ENCODE data around the gene RAN.
"Not testable (repeated sequence)": the region's sequence is repeated elsewhere in the genome, so short reads cannot be mapped to it uniquely, and the experiment has no call there.

The RAN gene

DNA sequence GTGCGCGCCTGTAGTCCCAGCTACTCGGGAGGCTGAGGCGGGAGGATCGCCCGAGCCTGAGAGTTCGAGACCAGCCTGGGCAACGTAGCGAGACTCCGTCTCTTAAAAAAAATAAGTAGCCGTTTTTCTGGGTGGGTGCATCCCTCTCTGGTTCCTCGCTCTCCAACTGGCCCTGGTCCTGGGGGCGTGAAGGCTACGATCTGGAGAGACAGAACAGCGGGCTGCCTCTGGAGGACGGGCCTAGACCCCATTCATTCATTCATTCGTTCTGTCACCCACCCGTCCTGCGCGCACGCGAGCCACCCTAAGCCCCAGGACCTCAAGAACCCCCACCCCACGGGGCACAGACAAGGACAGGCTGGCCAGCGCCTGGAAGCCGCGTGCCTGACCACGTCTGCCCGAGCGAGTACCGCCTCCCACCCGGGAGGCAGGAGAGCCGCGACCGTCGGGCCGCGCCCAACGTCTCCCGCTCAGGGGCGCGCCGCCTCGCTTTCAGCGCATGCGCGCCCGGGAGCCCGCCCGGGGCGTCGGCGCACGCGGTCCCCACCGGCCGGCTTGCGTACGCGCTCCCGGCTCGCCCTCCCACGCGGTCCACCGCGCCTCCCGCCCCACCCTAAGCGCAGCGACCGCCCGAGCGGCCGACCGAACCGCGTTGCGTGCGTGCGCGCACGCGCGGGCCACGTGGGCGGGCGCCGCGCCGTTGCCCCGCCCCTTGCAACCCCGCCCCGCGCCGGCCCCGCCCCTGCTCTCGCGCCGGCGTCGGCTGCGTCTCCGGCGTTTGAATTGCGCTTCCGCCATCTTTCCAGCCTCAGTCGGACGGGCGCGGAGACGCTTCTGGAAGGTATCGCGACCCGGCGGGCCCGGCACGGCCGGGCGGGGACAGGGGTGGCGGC is at the start of gene RAN:
Gene RAN (plus strand): TSS at position 781 of the 893 bp plus-strand sequence. CDS start 528 bp downstream, outside the sequence.
- peak; percentile 26 to 95 (median 86) for DNase-seq

DNA sequence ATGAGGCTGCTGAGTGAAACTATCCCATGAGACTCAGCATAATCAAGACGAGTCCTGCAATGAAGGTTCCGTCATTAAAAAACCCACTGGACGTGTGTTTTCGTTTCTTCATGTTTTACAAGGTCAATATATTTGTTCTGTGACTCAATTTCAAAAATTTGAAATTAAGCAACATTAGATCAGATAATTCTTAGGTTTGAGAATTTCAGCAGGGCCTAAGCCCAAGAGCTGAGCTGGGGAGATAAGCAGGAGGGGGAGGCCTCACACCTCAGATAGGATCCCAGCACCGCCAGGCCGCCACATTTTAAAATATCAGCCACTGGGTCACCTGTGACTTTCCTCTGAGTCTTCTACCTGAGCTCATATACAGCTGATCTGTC is 46.1 kb upstream of the RAN start:
- no peak for DNase-seq

- DNase-seq = peak in 16 of 58 donors; percentile 5 to 44 (median 16)
Measured at GRCh38 chr12:130826151-130826801, 45.6 kb upstream of the RAN start.

DNA sequence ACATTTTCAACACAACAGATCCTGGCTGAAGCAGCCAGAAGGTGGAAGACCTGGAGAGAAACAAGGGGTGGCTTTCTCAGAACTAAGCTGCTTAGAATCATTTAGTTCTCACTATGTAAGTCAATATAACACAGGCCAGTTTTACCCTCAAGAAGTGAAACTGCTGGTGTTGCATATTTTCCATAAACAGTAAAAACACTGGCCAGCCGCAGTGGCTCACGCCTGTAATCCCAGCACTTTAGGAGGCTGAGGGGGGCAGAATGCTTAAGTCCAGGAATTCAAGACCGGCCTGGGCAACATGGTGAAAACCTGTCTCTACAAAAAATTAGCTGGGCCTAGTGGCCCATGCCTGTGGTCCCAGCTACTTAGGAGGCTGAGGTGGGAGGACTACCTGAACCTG is 44.4 kb upstream of the RAN start:
- no peak for DNase-seq

DNA sequence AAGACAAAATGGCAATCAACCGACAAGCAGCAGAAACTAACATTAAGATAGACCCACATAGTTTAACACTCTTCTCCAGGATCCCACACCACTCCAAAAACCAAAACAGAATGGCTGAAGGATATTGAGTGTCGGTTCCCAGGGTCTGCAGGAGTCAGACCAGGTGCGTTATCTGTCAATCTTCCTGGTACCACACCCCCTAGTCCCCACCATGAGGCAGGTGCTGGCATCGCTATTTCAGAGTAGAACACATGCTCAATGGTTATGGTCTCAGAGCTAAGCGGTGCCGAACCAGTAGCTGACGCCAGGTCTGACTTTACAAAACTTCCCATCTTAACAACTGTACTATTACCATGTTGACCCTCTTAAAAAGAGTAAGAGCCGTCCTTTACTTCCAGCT is 43.0 kb upstream of the RAN start:
- DNase-seq = no peak

DNA sequence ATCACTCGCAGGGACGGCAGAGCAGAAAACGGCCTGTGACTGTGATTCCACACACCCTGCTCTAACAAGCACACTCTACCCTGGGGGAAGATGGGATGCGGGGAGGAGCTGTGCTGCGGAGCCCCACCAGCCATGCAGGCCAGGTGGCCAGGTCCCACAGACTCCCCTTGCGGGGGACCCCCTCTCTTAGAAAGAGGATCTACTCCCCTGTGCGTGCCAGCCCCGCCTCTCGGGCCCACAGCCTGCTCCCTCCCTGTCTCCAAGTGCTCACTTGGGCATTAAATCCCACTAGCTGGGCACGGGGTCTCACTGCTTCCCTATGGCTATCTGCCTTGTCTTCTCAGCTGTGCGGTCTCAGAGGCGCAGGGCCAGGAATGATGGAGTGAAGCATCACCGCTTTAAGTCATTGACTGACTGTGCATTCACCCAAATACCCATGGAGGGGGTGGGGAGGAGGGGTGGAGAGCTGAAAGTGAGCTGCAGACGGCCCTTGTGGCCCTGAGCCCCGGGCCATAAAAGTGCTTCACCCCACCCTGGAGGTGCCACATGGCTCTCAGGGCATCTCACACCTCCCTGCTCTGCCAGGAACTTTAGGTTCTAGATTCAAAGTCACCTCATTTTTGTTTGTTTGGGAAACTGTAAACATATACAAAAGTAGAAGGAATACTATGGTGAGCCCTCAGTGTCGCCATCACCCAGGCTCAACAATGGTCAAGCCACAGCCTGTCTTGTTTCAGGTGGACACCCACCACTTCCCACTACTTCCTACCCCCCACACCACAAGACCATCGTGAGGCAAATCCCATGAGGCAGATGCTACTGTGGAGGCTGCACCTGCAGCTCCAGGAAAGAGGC is 42.2 kb upstream of the RAN start:
- DNase-seq = no peak

GRCh38 chr12:130830246-130830551 is 41.7 kb upstream of the RAN start:
- no peak for DNase-seq

DNA sequence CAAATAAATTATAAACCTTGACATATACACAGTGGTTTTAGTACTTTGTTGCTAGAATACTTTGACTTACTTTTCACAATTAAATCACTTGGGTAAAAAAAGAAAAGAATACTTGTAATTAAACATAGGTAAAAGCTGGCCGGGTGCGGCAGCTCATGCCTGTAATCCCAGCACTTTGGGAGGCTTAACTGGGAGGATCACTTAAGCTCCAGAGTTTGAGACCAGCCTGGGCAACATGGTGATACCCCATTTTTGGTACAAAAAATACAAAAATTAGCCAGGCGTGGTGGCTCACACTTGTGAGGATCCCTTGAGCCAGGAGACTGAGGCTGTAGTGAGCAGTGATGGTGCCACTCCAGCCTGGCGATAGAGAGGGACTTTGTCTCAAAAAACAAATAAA is 40.6 kb upstream of the RAN start:
- DNase-seq = no peak

DNA sequence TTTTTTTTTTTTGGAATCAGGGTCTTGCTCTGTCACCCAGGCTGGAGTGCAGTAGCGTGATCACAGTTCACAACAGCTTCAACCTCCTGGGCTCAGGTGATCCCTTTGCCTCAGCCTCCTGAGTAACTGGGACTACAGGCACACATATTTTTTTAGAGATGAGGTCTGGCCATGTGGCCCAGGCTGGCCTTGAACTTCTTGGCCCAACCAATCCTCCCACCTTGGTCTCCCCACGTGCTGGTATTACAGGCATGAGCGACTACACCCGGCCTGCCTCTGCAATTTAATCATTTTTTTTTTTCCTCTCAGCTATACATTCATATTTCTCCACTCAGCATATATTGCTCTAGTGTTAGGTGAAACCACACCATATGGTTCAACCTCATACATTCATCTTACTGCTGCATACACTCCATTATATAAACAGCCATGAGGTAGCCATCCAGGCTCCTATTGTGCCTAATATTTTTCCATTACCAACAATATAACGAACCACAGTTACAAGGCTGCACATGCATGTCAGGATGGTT is 39.9 kb upstream of the RAN start:
- no peak for DNase-seq

GRCh38 chr12:130832561-130833209 is 39.2 kb upstream of the RAN start:
- peak in 25 of 58 donors; percentile 9 to 80 (median 32) for DNase-seq

- DNase-seq = no peak
Measured at GRCh38 chr12:130835011-130835410, 36.9 kb upstream of the RAN start.

DNA sequence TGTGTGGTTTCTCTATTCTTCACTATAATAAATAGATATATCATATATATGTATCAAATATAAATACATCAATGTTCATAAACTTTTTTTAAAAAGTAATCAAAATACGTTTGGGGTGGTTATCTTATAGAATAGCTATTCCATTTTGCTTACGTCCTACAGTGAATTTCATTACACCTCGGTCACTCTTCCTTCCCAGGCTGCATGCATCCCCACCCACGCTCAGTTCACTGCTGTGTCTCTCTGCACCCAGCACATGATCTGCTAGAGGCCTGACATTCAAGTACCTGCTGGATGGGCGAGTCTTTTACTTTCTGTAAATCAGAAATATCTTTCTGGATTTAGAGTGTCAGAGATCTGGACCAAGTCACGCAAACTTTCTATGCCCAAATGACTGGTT is 36.4 kb upstream of the RAN start:
- DNase-seq = no peak

- peak in 16 of 58 donors; percentile 7 to 61 (median 36) for DNase-seq
Measured at GRCh38 chr12:130838284-130838950, 33.4 kb upstream of the RAN start.

GRCh38 chr12:130838951-130839769 is 32.7 kb upstream of the RAN start, which contains the start of gene STX2:
Gene STX2 (minus strand): TSS chr12:130839250. CDS start chr12:130839099, 151 bp downstream.
- peak; percentile 29 to 91 (median 83) for DNase-seq

DNA sequence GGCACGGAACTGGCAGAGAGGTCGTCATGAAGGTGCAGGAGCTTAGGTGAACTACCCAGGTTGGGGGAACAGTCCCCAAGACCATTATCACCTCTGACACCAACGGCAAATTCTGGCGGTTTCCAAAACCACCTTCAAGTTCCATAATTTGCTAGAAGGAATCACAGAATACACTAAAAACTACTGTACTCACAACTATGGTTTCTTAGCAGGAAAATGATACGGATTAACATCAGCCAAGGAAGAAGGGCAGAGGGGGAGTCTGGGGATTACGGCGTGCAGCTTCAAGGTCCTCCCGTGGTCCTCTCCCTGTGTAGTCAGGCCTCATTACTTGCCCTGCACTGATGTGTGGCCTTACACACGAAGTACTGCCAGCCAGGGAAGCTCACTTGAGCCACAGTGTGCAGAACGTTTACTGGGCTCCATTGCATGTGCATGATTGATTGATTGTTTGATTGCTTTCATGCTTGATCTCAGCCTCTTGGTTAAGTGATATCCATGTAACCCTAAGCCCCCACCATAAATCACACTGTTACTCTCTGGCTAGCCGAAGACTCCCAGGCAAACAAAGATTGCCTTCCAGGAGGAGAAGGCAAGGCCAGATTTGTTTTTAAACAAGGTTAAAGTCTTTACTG is 32.0 kb upstream of the RAN start:
- DNase-seq = no peak

- DNase-seq = no peak
Measured at GRCh38 chr12:130846369-130846768, 25.5 kb upstream of the RAN start.

DNA sequence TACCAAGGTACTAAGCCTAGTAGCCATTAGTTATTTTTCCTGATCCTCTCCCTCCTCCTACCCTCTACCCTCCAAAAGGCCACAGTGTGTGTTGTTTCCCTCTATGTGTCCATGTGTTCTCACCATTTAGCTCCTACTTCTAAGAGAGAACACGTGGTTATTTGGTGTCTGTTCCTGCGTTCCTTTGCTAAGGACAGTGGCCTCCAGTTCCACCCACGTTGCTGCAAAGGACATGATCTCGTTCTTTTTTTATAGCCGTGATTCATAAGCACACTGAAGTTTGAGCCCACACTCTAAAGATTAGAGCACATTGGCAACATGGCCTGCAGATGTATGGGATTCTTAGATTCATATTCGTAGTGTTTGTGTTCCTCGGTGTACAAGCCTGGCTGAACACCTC is 24.8 kb upstream of the RAN start:
- DNase-seq = no peak

DNA sequence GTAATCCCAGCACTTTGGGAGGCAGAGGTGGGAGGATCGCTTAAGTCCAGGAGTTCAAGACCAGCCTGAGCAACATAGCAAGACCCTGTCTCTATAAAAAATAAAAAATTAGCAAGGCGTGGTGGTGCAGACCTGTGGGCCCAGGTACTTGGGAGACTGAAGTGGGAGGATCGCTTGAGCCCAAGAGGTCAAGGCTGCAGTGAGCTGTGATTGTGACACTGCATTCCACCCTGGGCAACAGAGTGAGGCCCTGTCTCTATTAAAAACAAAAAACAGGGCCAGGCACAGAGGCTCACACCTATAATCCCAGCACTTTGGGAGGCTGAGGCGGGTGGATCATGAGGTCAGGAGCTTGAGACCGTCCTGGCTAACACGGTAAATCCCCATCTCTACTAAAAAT is 23.8 kb upstream of the RAN start:
- DNase-seq = not testable (repeated sequence)

- DNase-seq = not testable (repeated sequence)
Measured at GRCh38 chr12:130848785-130849305, 23.0 kb upstream of the RAN start.

Data from anterior cingulate cortex (tissue), 58 donors.